Sigmoid colon (tissue), 7 donors: Measurements from ENCODE around the gene JAKMIP1. TPM values are rescaled to one million over a fixed set of nuclear protein-coding genes. Genes with fewer than 3 reads are reported as not detected.

Source experiments
- DNase-seq: peaks from one replicate; pipeline ENCODE4 v3.0.0-alpha.2; 2019
- H3K27ac ChIP-seq, 4 donors: fragments of 200-600 bp; sonication (generic); one replicate each; pipeline ENCODE4 v1.5.1; 2016 to 2019; ENCODE audit warnings: mild to moderate bottlenecking in 1 of 4
- H3K27me3 ChIP-seq, 3 donors: fragments of 200-600 bp; sonication (generic); one replicate each; pipeline ENCODE4 v1.5.1; 2019; ENCODE audit warnings: mild to moderate bottlenecking in 1 of 3
- H3K36me3 ChIP-seq, 4 donors: fragments of 200-600 bp; sonication (generic); one replicate each; pipeline ENCODE4 v1.5.1; 2016 to 2019
- H3K4me1 ChIP-seq, 4 donors: fragments of 200-600 bp; sonication (generic); one replicate each; pipeline ENCODE4 v1.5.1; 2017 to 2019
- H3K4me3 ChIP-seq, 4 donors: fragments of 200-600 bp; sonication (generic); one replicate each; pipeline ENCODE4 v1.5.1; 2017 to 2019; ENCODE audit warnings: mild to moderate bottlenecking in 2 of 4, moderate library complexity in 1 of 4
- H3K9me3 ChIP-seq, 4 donors: fragments of 200-600 bp in 3 of 4; sonication (generic) in 3 of 4; one replicate each; pipeline versions ENCODE4 v1.5.1 to v1.6.1; 2013 to 2019
- EP300 ChIP-seq, 4 donors: sonication (generic); formaldehyde crosslinking; IDR thresholded peaks; one replicate each; pipeline ENCODE4 v1.6.1; 2017; ENCODE audit warnings: antibody characterized with exemption in 4 of 4
- POLR2A ChIP-seq, 2 donors: fragments of 450-650 bp; IDR thresholded peaks; one replicate each; pipeline ENCODE4 v1.6.1; 2016; ENCODE audit warnings: antibody characterized with exemption in 2 of 2, mild to moderate bottlenecking in 2 of 2, moderate library complexity in 2 of 2
- POLR2AphosphoS5 ChIP-seq, 4 donors: sonication (generic); formaldehyde crosslinking; IDR thresholded peaks; one replicate each; pipeline ENCODE4 v1.6.1; 2017; ENCODE audit warnings: antibody characterized with exemption in 4 of 4
- WGBS, 2 donors: extraction: QIAGEN DNeasy Blood & Tissue Kit; methylation state at CpG; one replicate each; pipeline ENCODE4 v1.1.7; 2013; 5-methylcytosine and 5-hydroxymethylcytosine counted together
- intact Hi-C: fragments of 100-400 bp; cut with DNase I; formaldehyde crosslinking; loops from one replicate; pipeline ENCODE4 v1.15.1; 2023
- polyA plus RNA-seq, 3 donors: library from polyadenylated mRNA; stranded (reverse); fragments of 200-250 nt; gene quantifications; one replicate each; pipeline ENCODE4 v1.2.3, GENCODE V29; 2013
- total RNA-seq, 4 donors: library from RNA; depleted of rRNA; stranded (reverse); fragments of >200 nt; gene quantifications; one replicate each; pipeline ENCODE4 v1.1.0, GENCODE V29; 2016
- TF ChIP-seq, protein P1 (sequence below), 4 experiments: fragments of 450-650 bp in 3 of 4; fragments of 200-600 bp in 1 of 4; IDR thresholded peaks; one replicate each; pipeline ENCODE4 v1.5.1; 2016 to 2019; ENCODE audit warnings: antibody characterized with exemption in 4 of 4, mild to moderate bottlenecking in 3 of 4, moderate library complexity in 2 of 4
- donor health status: healthy with polysubstance abuse.
- donor health status: Bipolar disorder and iron deficiency.
- donor health status: healthy.

The JAKMIP1 gene
- total and polyA plus RNA-seq, 7 donors = 0.49 to 3.9 (median 1.8) TPM; not detected in 2

DNA sequence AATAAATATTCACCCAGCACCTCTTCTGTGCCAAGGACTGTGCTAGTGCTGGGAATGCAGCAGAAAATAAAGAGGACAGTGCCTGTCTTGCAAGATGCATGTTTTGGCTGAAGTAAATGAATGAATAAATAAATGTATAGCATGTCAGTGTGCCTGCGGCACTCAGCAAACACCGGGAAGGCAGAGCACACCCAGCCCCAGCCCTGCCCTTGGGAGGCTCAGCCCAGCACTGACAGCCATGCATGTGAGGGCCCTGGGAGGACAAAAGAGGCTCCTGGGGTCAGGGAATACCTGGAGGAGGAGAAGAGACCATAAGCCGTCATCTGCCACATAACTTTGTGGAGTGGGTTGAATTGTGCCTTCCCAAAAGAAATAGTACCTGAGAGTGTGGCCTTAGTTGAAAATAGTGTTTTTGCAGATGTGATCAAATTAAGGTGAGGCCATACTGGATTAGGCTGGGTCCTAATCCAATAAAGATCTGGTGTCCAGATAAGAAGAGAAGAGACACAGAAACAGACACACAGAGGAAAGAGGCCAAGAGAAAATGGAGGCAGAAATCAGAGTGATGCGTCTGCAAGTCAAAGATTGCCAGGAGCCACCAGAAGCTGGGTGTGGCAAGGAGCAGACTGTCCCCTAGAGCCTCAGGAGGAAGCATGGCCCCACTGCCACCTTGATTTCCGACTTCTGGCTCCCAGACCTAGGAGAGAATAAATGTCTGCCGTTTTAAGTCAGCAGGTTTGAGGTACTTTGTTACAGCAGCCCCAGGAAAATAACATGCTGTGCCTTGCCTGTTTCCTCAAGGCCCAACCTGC lies 198.5 kb downstream of the JAKMIP1 start:
- Histone ChIP-seq H3K9me3 (no peaks in the 10 kb centered on the region), H3K27me3 (peaks cover 0 to 28% (median 5%) of the 10 kb centered on the region in 3 donors), H3K4me1 (no peaks in the 10 kb centered on the region), H3K36me3 (no peaks in the 10 kb centered on the region), H3K4me3 (no peak overlapping the region), H3K27ac (no peak overlapping the region)
- 41 to 68% methylated on average over 6 of the region's 6 CpGs for WGBS, 2 donors
- intact Hi-C loops = no loop called here
- peak; percentile 22 for DNase-seq
- no peak for TF ChIP-seq POLR2AphosphoS5 (IDR thresholded peaks at IDR 0.05)
- TF ChIP-seq, protein P1, sequence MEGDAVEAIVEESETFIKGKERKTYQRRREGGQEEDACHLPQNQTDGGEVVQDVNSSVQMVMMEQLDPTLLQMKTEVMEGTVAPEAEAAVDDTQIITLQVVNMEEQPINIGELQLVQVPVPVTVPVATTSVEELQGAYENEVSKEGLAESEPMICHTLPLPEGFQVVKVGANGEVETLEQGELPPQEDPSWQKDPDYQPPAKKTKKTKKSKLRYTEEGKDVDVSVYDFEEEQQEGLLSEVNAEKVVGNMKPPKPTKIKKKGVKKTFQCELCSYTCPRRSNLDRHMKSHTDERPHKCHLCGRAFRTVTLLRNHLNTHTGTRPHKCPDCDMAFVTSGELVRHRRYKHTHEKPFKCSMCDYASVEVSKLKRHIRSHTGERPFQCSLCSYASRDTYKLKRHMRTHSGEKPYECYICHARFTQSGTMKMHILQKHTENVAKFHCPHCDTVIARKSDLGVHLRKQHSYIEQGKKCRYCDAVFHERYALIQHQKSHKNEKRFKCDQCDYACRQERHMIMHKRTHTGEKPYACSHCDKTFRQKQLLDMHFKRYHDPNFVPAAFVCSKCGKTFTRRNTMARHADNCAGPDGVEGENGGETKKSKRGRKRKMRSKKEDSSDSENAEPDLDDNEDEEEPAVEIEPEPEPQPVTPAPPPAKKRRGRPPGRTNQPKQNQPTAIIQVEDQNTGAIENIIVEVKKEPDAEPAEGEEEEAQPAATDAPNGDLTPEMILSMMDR (IDR thresholded peaks at IDR 0.05) = no peak
- TF ChIP-seq EP300 (IDR thresholded peaks at IDR 0.05) = no peak
- TF ChIP-seq POLR2A (IDR thresholded peaks at IDR 0.05) = no peak

DNA sequence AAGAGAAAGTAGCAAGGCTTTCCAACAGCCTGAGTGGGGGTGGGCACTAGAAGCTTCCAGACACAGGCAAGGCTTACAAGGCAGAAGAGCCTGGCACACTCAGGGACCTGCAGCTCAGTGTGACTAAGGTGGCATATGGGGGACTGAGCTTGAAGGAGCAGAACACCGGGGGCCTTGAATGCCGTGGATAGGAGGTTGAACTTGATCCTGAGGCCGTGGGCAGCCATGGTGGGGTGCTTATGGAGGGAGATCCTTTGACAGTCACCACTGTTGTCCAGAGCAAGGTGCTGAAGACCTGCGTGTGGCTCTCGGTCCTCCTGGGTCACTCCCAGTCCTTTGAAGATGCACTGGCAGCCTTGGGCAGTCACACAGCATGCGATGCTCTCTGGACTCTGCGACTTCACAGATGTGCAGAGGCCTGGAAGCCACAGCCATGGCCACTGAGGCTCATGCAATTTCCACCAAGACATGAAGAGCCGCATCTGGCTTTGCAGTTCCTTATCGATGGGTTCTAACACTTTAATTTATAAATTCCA lies 200.5 kb downstream of the JAKMIP1 start:
- Histone ChIP-seq H3K9me3 (no peaks in the 10 kb centered on the region), H3K36me3 (no peaks in the 10 kb centered on the region), H3K4me3 (no peak overlapping the region), H3K4me1 (no peaks in the 10 kb centered on the region), H3K27me3 (peaks cover 0 to 29% (median 5%) of the 10 kb centered on the region in 3 donors), H3K27ac (no peak overlapping the region)
- DNase-seq = peak; percentile 50
- intact Hi-C loops = loop anchor here (5.0 kb wide), 1 partner anchor 327 kb away; no protein-coding TSS in a partner anchor
- 79 to 89% methylated on average over 9 of the region's 9 CpGs for WGBS, 2 donors
- TF ChIP-seq, protein P1 (IDR thresholded peaks at IDR 0.05) = no peak
- TF ChIP-seq EP300 (IDR thresholded peaks at IDR 0.05) = no peak
- no peak for TF ChIP-seq POLR2AphosphoS5 (IDR thresholded peaks at IDR 0.05)
- TF ChIP-seq POLR2A (IDR thresholded peaks at IDR 0.05) = no peak

DNA sequence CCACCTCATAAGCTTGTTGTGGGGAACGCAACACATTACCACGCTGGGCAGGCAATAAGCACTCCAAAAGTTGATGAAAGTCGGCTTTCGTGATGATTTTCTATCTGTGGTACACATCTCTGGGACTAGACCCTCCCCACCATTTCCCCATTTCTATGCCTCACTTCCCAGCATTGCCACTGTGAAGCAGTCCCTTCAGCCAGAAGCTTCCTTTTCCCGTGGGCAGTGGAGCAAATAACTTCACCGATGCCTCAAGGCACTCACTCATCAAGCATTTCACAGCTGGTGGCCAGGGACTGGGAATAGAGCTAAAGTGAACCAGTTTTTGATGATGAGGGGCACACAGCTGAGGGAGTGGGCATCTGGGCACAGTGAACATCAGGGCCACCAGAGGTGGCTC lies 201.0 kb downstream of the JAKMIP1 start:
- Histone ChIP-seq H3K4me3 (no peak overlapping the region), H3K27me3 (peaks cover 0 to 34% (median 5%) of the 10 kb centered on the region in 3 donors), H3K36me3 (no peaks in the 10 kb centered on the region), H3K9me3 (no peaks in the 10 kb centered on the region), H3K4me1 (no peaks in the 10 kb centered on the region), H3K27ac (no peak overlapping the region)
- intact Hi-C loops = loop anchor here (5.0 kb wide), 1 partner anchor 328 kb away; no protein-coding TSS in a partner anchor
- 80 to 83% methylated on average over 6 of the region's 6 CpGs for WGBS, 2 donors
- DNase-seq = peak; percentile 4
- no peak for TF ChIP-seq EP300 (IDR thresholded peaks at IDR 0.05)
- TF ChIP-seq, protein P1 (IDR thresholded peaks at IDR 0.05) = no peak
- TF ChIP-seq POLR2A (IDR thresholded peaks at IDR 0.05) = no peak
- no peak for TF ChIP-seq POLR2AphosphoS5 (IDR thresholded peaks at IDR 0.05)

DNA sequence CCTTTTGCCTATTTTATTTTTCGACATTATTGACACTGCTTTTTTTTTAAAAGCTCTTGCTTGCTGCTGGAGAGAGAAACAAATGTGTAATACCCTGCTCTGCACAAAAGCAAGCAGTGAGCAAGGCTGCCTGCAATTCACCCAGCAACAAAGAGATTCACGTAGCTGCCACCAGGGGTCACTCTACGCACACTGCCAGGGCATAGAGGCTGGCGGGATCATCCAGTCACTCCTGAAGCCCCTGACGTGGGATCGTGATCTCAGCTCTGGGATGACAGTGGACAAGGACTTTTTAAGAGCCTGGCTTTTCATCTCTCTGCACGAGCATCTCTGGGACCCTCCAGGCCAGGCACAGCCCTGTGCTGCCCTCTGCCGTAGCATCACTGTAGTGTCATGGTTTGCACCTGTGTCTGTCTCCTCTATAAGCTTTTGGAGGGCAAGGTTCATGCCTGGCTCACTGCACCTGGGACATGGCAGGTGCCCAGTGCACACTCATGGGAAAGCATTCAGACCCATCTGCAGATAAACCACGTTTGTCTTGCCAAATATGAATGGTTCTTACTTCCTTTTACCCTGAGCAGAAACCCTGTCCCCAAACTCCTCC lies 201.9 kb downstream of the JAKMIP1 start:
- TF ChIP-seq POLR2A (IDR thresholded peaks at IDR 0.05) = no peak
- TF ChIP-seq POLR2AphosphoS5 (IDR thresholded peaks at IDR 0.05) = no peak
- no peak for TF ChIP-seq EP300 (IDR thresholded peaks at IDR 0.05)
- TF ChIP-seq, protein P1 (IDR thresholded peaks at IDR 0.05) = peak; percentile 54 to 89 (median 70)
- DNase-seq = peak; percentile 68

More for the DNA sequence above, 201.9 kb downstream of the JAKMIP1 start:
- Histone ChIP-seq H3K4me1 (no peaks in the 10 kb centered on the region), H3K36me3 (no peaks in the 10 kb centered on the region), H3K4me3 (no peak overlapping the region), H3K27ac (no peak overlapping the region), H3K27me3 (peaks cover 0 to 42% (median 5%) of the 10 kb centered on the region in 3 donors), H3K9me3 (no peaks in the 10 kb centered on the region)
- 1 to 5% methylated on average over 9 of the region's 9 CpGs for WGBS, 2 donors
- intact Hi-C loops = loop anchor here (5.0 kb wide), 1 partner anchor 329 kb away; no protein-coding TSS in a partner anchor
